ENCODE results near the gene UPK1B.
"Not testable (repeated sequence)": the region's sequence is repeated elsewhere in the genome, so short reads cannot be mapped to it uniquely, and the experiment has no call there.

The UPK1B gene

GRCh38 chr3:119230071-119230470 lies 56.7 kb downstream of the UPK1B start:
- peaks cover 30% of the 10 kb centered on the region for H3K4me1 ChIP-seq (ENCODE audit: control insufficient read depth, insufficient read depth, low read length)
- H3K27me3 ChIP-seq (ENCODE audit: control insufficient read depth, insufficient read depth, low read length) = no peaks in the 10 kb centered on the region
- H3K9me3 ChIP-seq (ENCODE audit: control insufficient read depth, low read length) = no peaks in the 10 kb centered on the region
- H3K4me3 ChIP-seq (ENCODE audit: low read length) = no peak overlapping the region
- no peak overlapping the region for H3K9ac ChIP-seq (ENCODE audit: low read length)
- H3K36me3 ChIP-seq (ENCODE audit: control insufficient read depth, insufficient read depth, low read length) = no peaks in the 10 kb centered on the region

- Histone ChIP-seq H3K4me1 (ENCODE audit: control insufficient read depth, insufficient read depth, low read length) (peaks cover 35% of the 10 kb centered on the region), H3K36me3 (ENCODE audit: control insufficient read depth, insufficient read depth, low read length) (no peaks in the 10 kb centered on the region), H3K9ac (ENCODE audit: low read length) (no peak overlapping the region), H3K4me3 (ENCODE audit: low read length) (no peak overlapping the region), H3K27me3 (ENCODE audit: control insufficient read depth, insufficient read depth, low read length) (no peaks in the 10 kb centered on the region), H3K9me3 (ENCODE audit: control insufficient read depth, low read length) (no peaks in the 10 kb centered on the region)
These were observed 57.3 kb downstream of the UPK1B start for GRCh38 chr3:119230745-119231144.

- H3K4me3 ChIP-seq (ENCODE audit: low read length) = no peak overlapping the region
- H3K36me3 ChIP-seq (ENCODE audit: control insufficient read depth, insufficient read depth, low read length) = no peaks in the 10 kb centered on the region
- H3K27me3 ChIP-seq (ENCODE audit: control insufficient read depth, insufficient read depth, low read length) = no peaks in the 10 kb centered on the region
- no peak overlapping the region for H3K9ac ChIP-seq (ENCODE audit: low read length)
- H3K4me1 ChIP-seq (ENCODE audit: control insufficient read depth, insufficient read depth, low read length) = peaks cover 9% of the 10 kb centered on the region
- no peaks in the 10 kb centered on the region for H3K9me3 ChIP-seq (ENCODE audit: control insufficient read depth, low read length)
These were observed 61.2 kb downstream of the UPK1B start for GRCh38 chr3:119234610-119235009.

GRCh38 chr3:119235151-119235550 lies 61.8 kb downstream of the UPK1B start:
- H3K27me3 ChIP-seq (ENCODE audit: control insufficient read depth, insufficient read depth, low read length) = no peaks in the 10 kb centered on the region
- no peak overlapping the region for H3K9ac ChIP-seq (ENCODE audit: low read length)
- peaks cover 9% of the 10 kb centered on the region for H3K4me1 ChIP-seq (ENCODE audit: control insufficient read depth, insufficient read depth, low read length)
- no peak overlapping the region for H3K4me3 ChIP-seq (ENCODE audit: low read length)
- H3K36me3 ChIP-seq (ENCODE audit: control insufficient read depth, insufficient read depth, low read length) = no peaks in the 10 kb centered on the region
- H3K9me3 ChIP-seq (ENCODE audit: control insufficient read depth, low read length) = no peaks in the 10 kb centered on the region

- H3K36me3 ChIP-seq (ENCODE audit: control insufficient read depth, insufficient read depth, low read length) = no peaks in the 10 kb centered on the region
- no peak overlapping the region for H3K9ac ChIP-seq (ENCODE audit: low read length)
- H3K27me3 ChIP-seq (ENCODE audit: control insufficient read depth, insufficient read depth, low read length) = no peaks in the 10 kb centered on the region
- H3K4me1 ChIP-seq (ENCODE audit: control insufficient read depth, insufficient read depth, low read length) = peaks cover 18% of the 10 kb centered on the region
- no peaks in the 10 kb centered on the region for H3K9me3 ChIP-seq (ENCODE audit: control insufficient read depth, low read length)
- no peak overlapping the region for H3K4me3 ChIP-seq (ENCODE audit: low read length)
These were observed 63.4 kb downstream of the UPK1B start for GRCh38 chr3:119236756-119237155.

- Histone ChIP-seq H3K36me3 (ENCODE audit: control insufficient read depth, insufficient read depth, low read length) (no peaks in the 10 kb centered on the region), H3K27me3 (ENCODE audit: control insufficient read depth, insufficient read depth, low read length) (no peaks in the 10 kb centered on the region), H3K9me3 (ENCODE audit: control insufficient read depth, low read length) (no peaks in the 10 kb centered on the region), H3K4me1 (ENCODE audit: control insufficient read depth, insufficient read depth, low read length) (peaks cover 18% of the 10 kb centered on the region), H3K4me3 (ENCODE audit: low read length) (no peak overlapping the region), H3K9ac (ENCODE audit: low read length) (no peak overlapping the region)
These were observed 63.9 kb downstream of the UPK1B start for GRCh38 chr3:119237299-119237698.

- no peaks in the 10 kb centered on the region for H3K36me3 ChIP-seq (ENCODE audit: control insufficient read depth, insufficient read depth, low read length)
- H3K27me3 ChIP-seq (ENCODE audit: control insufficient read depth, insufficient read depth, low read length) = no peaks in the 10 kb centered on the region
- H3K9ac ChIP-seq (ENCODE audit: low read length) = peak overlapping the region; percentile 88
- H3K4me3 ChIP-seq (ENCODE audit: low read length) = peak overlapping the region; percentile 14
- H3K9me3 ChIP-seq (ENCODE audit: control insufficient read depth, low read length) = no peaks in the 10 kb centered on the region
- peaks cover 18% of the 10 kb centered on the region for H3K4me1 ChIP-seq (ENCODE audit: control insufficient read depth, insufficient read depth, low read length)
These were observed 65.0 kb downstream of the UPK1B start for GRCh38 chr3:119238363-119238762.

GRCh38 chr3:119239206-119239820 lies 65.9 kb downstream of the UPK1B start:
- no peaks in the 10 kb centered on the region for H3K9me3 ChIP-seq (ENCODE audit: control insufficient read depth, low read length)
- no peaks in the 10 kb centered on the region for H3K27me3 ChIP-seq (ENCODE audit: control insufficient read depth, insufficient read depth, low read length)
- H3K36me3 ChIP-seq (ENCODE audit: control insufficient read depth, insufficient read depth, low read length) = no peaks in the 10 kb centered on the region
- peak overlapping the region; percentile 77 for H3K4me3 ChIP-seq (ENCODE audit: low read length)
- peaks cover 18% of the 10 kb centered on the region for H3K4me1 ChIP-seq (ENCODE audit: control insufficient read depth, insufficient read depth, low read length)
- peak overlapping the region; percentile 88 for H3K9ac ChIP-seq (ENCODE audit: low read length)

GRCh38 chr3:119240101-119240590 lies 66.7 kb downstream of the UPK1B start:
- H3K4me1 ChIP-seq (ENCODE audit: control insufficient read depth, insufficient read depth, low read length) = peaks cover 18% of the 10 kb centered on the region
- no peaks in the 10 kb centered on the region for H3K36me3 ChIP-seq (ENCODE audit: control insufficient read depth, insufficient read depth, low read length)
- H3K4me3 ChIP-seq (ENCODE audit: low read length) = peak overlapping the region; percentile 77
- H3K9ac ChIP-seq (ENCODE audit: low read length) = peak overlapping the region; percentile 88
- H3K9me3 ChIP-seq (ENCODE audit: control insufficient read depth, low read length) = no peaks in the 10 kb centered on the region
- no peaks in the 10 kb centered on the region for H3K27me3 ChIP-seq (ENCODE audit: control insufficient read depth, insufficient read depth, low read length)

GRCh38 chr3:119240591-119241434 lies 67.4 kb downstream of the UPK1B start, which contains the start of gene B4GALT4:
Gene B4GALT4 (minus strand): TSS chr3:119240878. CDS start chr3:119230099, 10,779 bp downstream.
- Histone ChIP-seq H3K9me3 (ENCODE audit: control insufficient read depth, low read length) (no peaks in the 10 kb centered on the region), H3K4me3 (ENCODE audit: low read length) (peak within 1 kb of the TSS; percentile 77), H3K27me3 (ENCODE audit: control insufficient read depth, insufficient read depth, low read length) (no peaks in the 10 kb centered on the region), H3K4me1 (ENCODE audit: control insufficient read depth, insufficient read depth, low read length) (peaks cover 15% of the 10 kb centered on the region), H3K9ac (ENCODE audit: low read length) (peak within 1 kb of the TSS; percentile 88), H3K36me3 (ENCODE audit: control insufficient read depth, insufficient read depth, low read length) (no peaks in the 10 kb centered on the region)

GRCh38 chr3:119242387-119243057 lies 69.1 kb downstream of the UPK1B start:
- H3K4me3 ChIP-seq (ENCODE audit: low read length); H3K9ac ChIP-seq (ENCODE audit: low read length); H3K27me3 ChIP-seq (ENCODE audit: control insufficient read depth, insufficient read depth, low read length); H3K9me3 ChIP-seq (ENCODE audit: control insufficient read depth, low read length); H3K36me3 ChIP-seq (ENCODE audit: control insufficient read depth, insufficient read depth, low read length): not testable (repeated sequence)
- peaks cover 18% of the 10 kb centered on the region for H3K4me1 ChIP-seq (ENCODE audit: control insufficient read depth, insufficient read depth, low read length)

GRCh38 chr3:119243058-119243529 lies 69.7 kb downstream of the UPK1B start:
- H3K4me1 ChIP-seq (ENCODE audit: control insufficient read depth, insufficient read depth, low read length) = peaks cover 18% of the 10 kb centered on the region
- H3K4me3 ChIP-seq (ENCODE audit: low read length); H3K9me3 ChIP-seq (ENCODE audit: control insufficient read depth, low read length); H3K36me3 ChIP-seq (ENCODE audit: control insufficient read depth, insufficient read depth, low read length); H3K27me3 ChIP-seq (ENCODE audit: control insufficient read depth, insufficient read depth, low read length); H3K9ac ChIP-seq (ENCODE audit: low read length): not testable (repeated sequence)

Measured in mucosa of stomach (tissue), 1 donor.